ENCODE results near the gene GATAD2A. TPM values are rescaled to one million over a fixed set of nuclear protein-coding genes. Genes with fewer than 3 reads are reported as not detected.
"Not testable (repeated sequence)": the region's sequence is repeated elsewhere in the genome, so short reads cannot be mapped to it uniquely, and the experiment has no call there.

GATAD2A gene
- polyA plus RNA-seq, 3 donors, result 12.6 to 33.8 (median 24.9) TPM

DNA sequence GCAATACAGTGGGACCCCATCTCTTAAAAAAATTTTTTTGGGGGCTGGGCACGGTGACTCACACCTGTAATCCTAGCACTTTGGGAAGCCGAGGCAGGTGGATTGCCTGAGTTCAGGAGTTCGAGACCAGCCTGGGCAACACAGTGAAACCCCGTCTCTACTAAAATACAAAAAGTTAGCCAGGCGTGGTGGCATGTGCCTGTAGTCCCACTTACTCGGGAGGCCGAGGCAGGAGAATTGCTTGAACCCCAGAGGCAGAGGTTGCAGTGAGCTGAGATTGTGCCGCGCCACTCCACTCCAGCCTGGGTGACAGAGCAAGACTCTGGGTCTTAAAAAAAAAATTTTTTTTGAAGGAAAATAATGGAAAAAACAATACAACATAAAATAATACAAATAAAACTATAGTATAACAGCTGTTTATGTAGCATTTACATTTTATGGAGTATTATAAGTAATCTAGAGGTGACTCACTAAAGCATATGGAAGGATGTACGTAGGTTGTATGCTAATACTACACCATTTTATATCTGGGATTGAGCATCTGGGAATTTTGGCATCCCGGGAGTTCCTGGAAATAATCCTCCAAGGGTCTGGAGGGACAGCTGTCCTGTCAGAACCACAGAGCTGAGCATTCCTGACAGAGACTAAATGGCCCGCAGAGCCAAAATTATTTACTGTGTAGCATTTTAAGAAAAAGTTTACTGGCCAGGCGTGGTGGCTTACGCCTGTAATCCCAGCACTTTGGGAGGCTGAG is 49.9 kb downstream of the GATAD2A start:
- H3K27ac ChIP-seq (ENCODE audit: low read depth, low read length), result not testable (repeated sequence)
- 96 to 98% (median 97%) methylated on average over 14 of the region's 14 CpGs for WGBS, 3 donors

DNA sequence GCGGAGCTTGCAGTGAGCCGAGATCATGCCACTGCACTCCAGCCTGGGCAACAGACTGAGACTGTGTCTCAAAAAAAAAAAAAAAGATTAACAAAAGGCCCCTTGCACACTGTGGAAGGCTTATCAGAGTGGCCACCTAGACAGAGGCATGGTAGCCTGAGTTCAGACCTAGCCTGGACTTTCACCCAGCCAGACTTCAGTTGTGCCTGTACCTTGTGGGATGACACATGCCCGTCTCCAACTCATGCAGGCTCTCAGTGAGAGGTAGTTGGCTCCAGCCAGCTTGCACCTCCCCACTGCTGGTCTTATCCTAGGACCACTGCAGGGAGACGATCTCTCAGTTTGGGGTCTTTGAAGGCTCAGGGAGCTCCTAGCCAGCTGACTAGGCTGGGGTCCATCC is 52.2 kb downstream of the GATAD2A start:
- H3K27ac ChIP-seq (ENCODE audit: low read depth, low read length), result no peak overlapping the region
- WGBS, 3 donors, result 82 to 93% (median 86%) methylated on average over 4 of the region's 4 CpGs

DNA sequence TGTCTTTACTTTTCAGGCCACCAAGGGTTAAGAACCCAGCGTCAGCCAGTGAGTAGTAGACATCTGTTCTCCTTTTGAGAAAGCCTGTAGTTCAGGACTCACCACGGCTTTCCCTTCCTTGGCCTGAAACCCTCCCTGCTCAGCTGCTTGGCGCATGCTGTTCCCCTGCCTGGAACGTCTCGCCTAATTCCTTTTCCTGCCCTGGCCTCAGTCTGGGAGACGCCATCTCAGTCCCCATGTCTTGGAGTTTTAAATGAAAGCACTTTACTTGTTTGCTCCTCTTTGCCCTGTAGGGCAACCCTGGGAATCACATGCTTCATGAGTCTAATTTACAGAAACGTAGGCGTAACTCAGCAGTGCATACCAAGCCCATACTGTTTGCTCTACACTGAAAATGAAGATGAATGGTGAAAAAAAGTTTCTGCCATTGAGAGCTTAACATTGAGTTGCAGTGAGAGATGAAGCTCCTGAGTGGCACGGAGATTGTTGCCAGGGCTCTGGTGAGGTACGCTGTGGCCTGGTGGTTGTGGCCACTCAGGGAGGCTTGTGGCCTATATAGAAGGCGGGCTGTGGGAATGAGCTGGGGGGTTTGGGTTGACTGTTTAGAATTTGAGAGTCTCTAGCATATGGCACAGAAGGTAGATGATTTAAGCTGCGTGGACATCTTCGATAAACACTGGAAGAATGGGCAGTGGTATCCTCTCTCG is 52.8 kb downstream of the GATAD2A start:
- WGBS, 3 donors, result 71 to 74% (median 73%) methylated on average over 14 of the region's 14 CpGs
- no peak overlapping the region for H3K27ac ChIP-seq (ENCODE audit: low read depth, low read length)

- no peak overlapping the region for H3K27ac ChIP-seq (ENCODE audit: low read depth, low read length)
Measured at GRCh38 chr19:19459073-19459472, 53.6 kb downstream of the GATAD2A start.

GRCh38 chr19:19459707-19460251 is 54.3 kb downstream of the GATAD2A start:
- 37 to 50% (median 49%) methylated on average over 8 of the region's 8 CpGs for WGBS, 3 donors
- H3K27ac ChIP-seq (ENCODE audit: low read depth, low read length), result peak overlapping the region; percentile 84

GRCh38 chr19:19460258-19460731 is 54.8 kb downstream of the GATAD2A start:
- peak overlapping the region; percentile 84 for H3K27ac ChIP-seq (ENCODE audit: low read depth, low read length)
- 44 to 85% (median 45%) methylated on average over 9 to 10 of the region's 10 CpGs for WGBS, 3 donors

DNA sequence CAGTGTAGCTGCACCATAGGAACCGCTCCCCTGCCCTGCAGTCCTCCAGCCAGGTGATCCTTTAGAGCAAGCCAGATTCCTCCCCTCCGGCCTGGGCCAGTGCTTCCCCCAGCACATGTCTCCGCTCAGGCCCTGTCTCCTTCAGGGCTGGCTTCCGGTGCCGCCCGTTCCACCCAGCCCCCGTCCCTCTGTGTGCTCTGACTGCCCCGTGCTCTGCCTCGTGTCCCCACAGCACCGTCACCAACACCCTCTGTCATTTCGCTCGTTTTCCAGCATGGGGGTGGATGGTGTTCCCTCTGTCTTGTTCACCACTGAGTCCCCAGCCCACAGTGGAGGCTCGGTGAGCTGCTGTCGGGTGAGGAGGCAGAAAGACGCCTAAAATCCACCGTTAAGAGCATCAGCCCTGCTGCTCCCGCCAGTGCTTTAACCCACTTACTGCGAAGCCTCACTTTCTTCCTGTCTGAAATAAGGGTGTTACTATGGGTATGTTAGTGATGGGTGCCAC is 55.3 kb downstream of the GATAD2A start:
- WGBS, 3 donors, result 16 to 60% (median 21%) methylated on average over 18 of the region's 18 CpGs
- peak overlapping the region; percentile 84 for H3K27ac ChIP-seq (ENCODE audit: low read depth, low read length)

DNA sequence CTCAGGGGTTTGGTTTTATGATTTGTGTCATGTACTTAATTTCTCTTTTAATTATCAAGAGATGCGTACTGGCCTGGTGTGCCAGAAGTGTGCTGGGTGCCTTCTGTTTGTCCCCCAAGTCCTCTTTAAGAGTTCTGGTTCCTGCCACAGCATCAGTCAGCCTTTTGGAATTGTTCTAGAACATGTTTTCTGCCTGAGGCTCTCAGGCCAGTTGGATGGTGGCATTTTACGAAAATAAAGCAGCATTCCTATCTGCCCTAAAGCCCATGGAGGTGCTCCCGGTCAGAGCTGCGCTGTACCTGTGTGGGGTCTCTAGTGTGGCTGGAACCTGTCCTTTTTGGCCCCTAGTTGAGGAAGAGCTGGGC is 55.8 kb downstream of the GATAD2A start:
- H3K27ac ChIP-seq (ENCODE audit: low read depth, low read length), result peak overlapping the region; percentile 41
- 80 to 91% (median 82%) methylated on average over 4 of the region's 4 CpGs for WGBS, 3 donors

- peak overlapping the region; percentile 41 for H3K27ac ChIP-seq (ENCODE audit: low read depth, low read length)
- 30 to 37% (median 35%) methylated on average over 26 to 27 of the region's 27 CpGs for WGBS, 3 donors
Measured at GRCh38 chr19:19461671-19462622, 56.5 kb downstream of the GATAD2A start.

DNA sequence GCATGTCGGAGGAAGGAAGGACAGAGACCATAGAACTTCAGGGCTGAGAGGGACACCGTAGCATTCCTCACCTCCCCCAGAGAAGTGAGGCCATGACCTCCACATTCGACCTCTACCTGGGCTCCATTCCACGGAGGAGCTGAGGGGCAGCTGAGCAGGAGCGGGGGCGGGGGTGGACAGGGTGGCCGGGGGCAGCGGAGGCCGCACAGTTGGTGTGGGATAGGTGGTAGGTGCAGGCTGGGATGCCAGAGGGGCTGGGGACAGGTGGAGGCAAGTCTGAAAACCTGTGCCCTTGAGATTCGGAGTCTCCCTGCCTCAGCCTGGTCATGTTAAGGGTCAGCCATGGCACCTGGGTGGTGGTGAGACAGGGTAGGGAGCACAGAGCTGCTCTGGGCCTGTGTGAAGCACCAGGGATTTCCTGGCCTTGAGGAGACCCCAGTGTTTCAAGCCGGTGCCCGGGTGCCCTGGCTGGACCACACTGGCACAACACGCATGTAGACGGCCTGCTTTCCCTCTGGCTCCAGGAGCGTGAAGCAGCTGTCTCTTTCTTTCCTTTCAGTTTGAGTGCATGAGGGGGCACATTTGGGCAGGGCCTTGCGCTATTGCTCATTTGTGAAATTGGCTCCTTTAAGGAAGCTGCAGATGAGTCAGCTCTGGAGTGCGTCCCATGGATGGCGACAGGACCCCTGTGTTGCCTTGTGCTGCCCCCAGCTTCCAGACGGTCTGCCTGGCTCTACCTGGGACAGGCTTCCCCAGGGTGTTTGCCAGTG is 58.1 kb downstream of the GATAD2A start:
- WGBS, 3 donors, result 55 to 60% (median 59%) methylated on average over 19 of the region's 19 CpGs
- no peak overlapping the region for H3K27ac ChIP-seq (ENCODE audit: low read depth, low read length)

- H3K27ac ChIP-seq (ENCODE audit: low read depth, low read length), result no peak overlapping the region
- 27 to 61% (median 61%) methylated on average over 13 of the region's 13 CpGs for WGBS, 3 donors
Measured at GRCh38 chr19:19464339-19465098, 59.0 kb downstream of the GATAD2A start.

GRCh38 chr19:19465436-19466070 is 60.1 kb downstream of the GATAD2A start:
- no peak overlapping the region for H3K27ac ChIP-seq (ENCODE audit: low read depth, low read length)
- WGBS, 3 donors, result 59 to 97% (median 96%) methylated on average over 11 to 12 of the region's 12 CpGs

GRCh38 chr19:19466201-19466600 is 60.7 kb downstream of the GATAD2A start:
- WGBS, 3 donors, result 89 to 91% (median 90%) methylated on average over 6 of the region's 6 CpGs

GRCh38 chr19:19468424-19469050 is 63.1 kb downstream of the GATAD2A start:
- H3K27ac ChIP-seq (ENCODE audit: low read depth, low read length), result no peak overlapping the region
- WGBS, 3 donors, result 96 to 98% (median 98%) methylated on average over 2 of the region's 2 CpGs

More at GRCh38 chr19:19466201-19466600, 60.7 kb downstream of the GATAD2A start:
- H3K27ac ChIP-seq (ENCODE audit: low read depth, low read length), result no peak overlapping the region

GRCh38 chr19:19470579-19470978 is 65.1 kb downstream of the GATAD2A start:
- 63 to 96% (median 67%) methylated on average over 3 of the region's 3 CpGs for WGBS, 3 donors
- H3K27ac ChIP-seq (ENCODE audit: low read depth, low read length), result no peak overlapping the region

- WGBS, 3 donors, result 89 to 91% (median 90%) methylated on average over 6 of the region's 6 CpGs
- H3K27ac ChIP-seq (ENCODE audit: low read depth, low read length), result no peak overlapping the region
Measured at GRCh38 chr19:19471682-19472081, 66.2 kb downstream of the GATAD2A start.

Data from adipose tissue (tissue), 3 donors.